H1 (cell line): ENCODE data around the gene TBC1D4. TPM values are rescaled to one million over a fixed set of nuclear protein-coding genes. Genes with fewer than 3 reads are reported as not detected.

Source experiments
- CTCF ChIA-PET: fragments of 300-600 bp; sonication (Branson Sonifier 250); formaldehyde crosslinking; loops from one replicate; lab custom pipeline; 2021; ENCODE audit not compliant: partially characterized antibody; lab: Charles Lee
- POLR2A ChIA-PET: fragments of 300-600 bp; sonication (Branson Sonifier 250); formaldehyde crosslinking; loops from one replicate; lab custom pipeline; 2021; ENCODE audit warnings: inconsistent platforms; ENCODE audit not compliant: partially characterized antibody; lab: Charles Lee
- DNase-seq, 2 experiments: peaks; one replicate each; pipeline versions ENCODE4 v3.0.0 to v3.0.0-alpha.2; 2010 to 2022; ENCODE audit warnings: low spot score in 2 of 2, low read depth in 1 of 2, mixed read lengths in 1 of 2
- FAIRE-seq: peaks from 2 replicates; lab custom pipeline; 2011; peaks lifted over from hg19 to GRCh38; lab: Jason Lieb, UNC
- H2AFZ ChIP-seq: 2 replicates; pipeline ENCODE4 v1.8.1; 2012; ENCODE audit warnings: low read length, inconsistent platforms
- H2AK5ac ChIP-seq: 2 replicates; pipeline ENCODE4 v1.6.1; 2013; ENCODE audit warnings: low read depth, low read length
- H2BK120ac ChIP-seq: replicated peaks from 2 replicates; pipeline ENCODE3; 2013; ENCODE audit warnings: low read depth, low read length, inconsistent platforms
- H2BK12ac ChIP-seq: 2 replicates; pipeline ENCODE4 v1.6.1; 2013; ENCODE audit warnings: low read depth, low read length
- H2BK15ac ChIP-seq: 2 replicates; pipeline ENCODE4 v1.6.1; 2013; ENCODE audit warnings: low read length
- H2BK20ac ChIP-seq: 2 replicates; pipeline ENCODE4 v1.6.1; 2013; ENCODE audit warnings: low read length
- H2BK5ac ChIP-seq: 2 replicates; pipeline ENCODE4 v1.6.1; 2013; ENCODE audit warnings: low read depth, low read length
- H3K14ac ChIP-seq: 2 replicates; pipeline ENCODE4 v1.6.1; 2013; ENCODE audit warnings: inconsistent platforms; ENCODE audit not compliant: insufficient read length
- H3K18ac ChIP-seq: 2 replicates; pipeline ENCODE4 v1.6.1; 2013; ENCODE audit warnings: low read length; ENCODE audit errors: extremely low read depth
- H3K23ac ChIP-seq: 2 replicates; pipeline ENCODE4 v1.6.1; 2013; ENCODE audit warnings: inconsistent platforms; ENCODE audit not compliant: insufficient read length
- H3K23me2 ChIP-seq: 2 replicates; pipeline ENCODE4 v1.6.1; 2013; ENCODE audit warnings: low read depth, low read length
- H3K27ac ChIP-seq: 2 replicates; pipeline ENCODE4 v1.6.1; 2011; ENCODE audit warnings: low read depth, low read length, inconsistent platforms
- H3K27me3 ChIP-seq, 4 experiments: replicated peaks in 1 of 4; 1 replicate in 1 of 4; 2 replicates in 3 of 4; pipeline versions ENCODE4 v1.6.1 to v1.8.1; 2011 to 2013; ENCODE audit warnings: low read length in 3 of 4, mild to moderate bottlenecking in 3 of 4, inconsistent platforms in 2 of 4, mixed read lengths in 2 of 4, moderate library complexity in 1 of 4; ENCODE audit not compliant: control insufficient read depth in 3 of 4, insufficient read depth in 3 of 4; ENCODE audit errors: extremely low read depth in 1 of 4
- H3K36me3 ChIP-seq, 4 experiments: 2 replicates each; pipeline versions ENCODE4 v1.6.1 to v1.8.1; 2011 to 2013; ENCODE audit warnings: mild to moderate bottlenecking in 4 of 4, low read length in 3 of 4, moderate library complexity in 2 of 4, control low read depth in 1 of 4, inconsistent platforms in 1 of 4; ENCODE audit not compliant: insufficient read depth in 4 of 4, control insufficient read depth in 2 of 4
- H3K4ac ChIP-seq: replicated peaks from 2 replicates; pipeline ENCODE3; 2013; ENCODE audit warnings: low read length, low read depth, mixed read lengths, inconsistent platforms; ENCODE audit not compliant: insufficient read length
- H3K4me1 ChIP-seq, 4 experiments: replicated peaks in 1 of 4; 1 replicate in 1 of 4; 2 replicates in 3 of 4; pipeline versions ENCODE4 v1.6.1 to v1.8.1; 2011 to 2013; ENCODE audit warnings: low read length in 3 of 4, inconsistent platforms in 2 of 4, mixed read lengths in 1 of 4; ENCODE audit not compliant: insufficient read depth in 4 of 4, control insufficient read depth in 3 of 4
- H3K4me2 ChIP-seq, 2 experiments: 2 replicates each; pipeline versions ENCODE4 v1.6.1 to v1.8.1; 2011 to 2013; ENCODE audit warnings: low read depth in 2 of 2, low read length in 2 of 2, control low read depth in 1 of 2, inconsistent platforms in 1 of 2, mild to moderate bottlenecking in 1 of 2; ENCODE audit not compliant: insufficient read depth in 1 of 2
- H3K4me3 ChIP-seq, 4 experiments: fragments of 200-600, 300-600 bp in 1 of 4; sonication (generic), shearing (Covaris generic), sonication (Bioruptor Twin) in 1 of 4; 2 replicates each; pipeline versions ENCODE4 v1.5.1 to v1.8.1; 2011 to 2016; ENCODE audit warnings: low read length in 4 of 4, low read depth in 3 of 4, control low read depth in 2 of 4, inconsistent platforms in 2 of 4, mild to moderate bottlenecking in 2 of 4, mixed read lengths in 1 of 4, moderate library complexity in 1 of 4; ENCODE audit not compliant: insufficient read depth in 2 of 4; ENCODE audit errors: extremely low read depth in 1 of 4
- H3K56ac ChIP-seq: replicated peaks from 2 replicates; pipeline ENCODE3; 2013; ENCODE audit warnings: low read depth, mild to moderate bottlenecking, mixed read lengths, low read length, inconsistent platforms; ENCODE audit not compliant: insufficient read length
- H3K79me1 ChIP-seq: 2 replicates; pipeline ENCODE4 v1.6.1; 2013; ENCODE audit warnings: low read depth, low read length, control low read depth
- H3K79me2 ChIP-seq, 2 experiments: 2 replicates each; pipeline versions ENCODE4 v1.6.1 to v1.8.1; 2012 to 2013; ENCODE audit warnings: low read length in 2 of 2, mild to moderate bottlenecking in 2 of 2, inconsistent platforms in 1 of 2; ENCODE audit not compliant: insufficient read depth in 2 of 2, control insufficient read depth in 1 of 2
- H3K9ac ChIP-seq, 4 experiments: replicated peaks in 1 of 4; 1 replicate in 1 of 4; 2 replicates in 3 of 4; pipeline versions ENCODE4 v1.6.1 to v1.8.1; 2011 to 2013; ENCODE audit warnings: low read depth in 3 of 4, low read length in 3 of 4, control low read depth in 2 of 4, mild to moderate bottlenecking in 2 of 4, moderate library complexity in 2 of 4, inconsistent platforms in 1 of 4; ENCODE audit errors: extremely low read depth in 1 of 4
- H3K9me3 ChIP-seq, 2 experiments: 2 replicates each; pipeline versions ENCODE4 v1.6.1 to v1.8.1; 2012 to 2013; ENCODE audit warnings: mild to moderate bottlenecking in 2 of 2, moderate library complexity in 2 of 2, control low read depth in 1 of 2, inconsistent platforms in 1 of 2, low read depth in 1 of 2, low read length in 1 of 2, mixed read lengths in 1 of 2; ENCODE audit not compliant: insufficient read depth in 2 of 2
- H4K20me1 ChIP-seq, 2 experiments: replicated peaks in 1 of 2; 2 replicates each; pipeline versions ENCODE3 to v1.8.1; 2011 to 2013; ENCODE audit warnings: inconsistent platforms in 2 of 2, low read length in 2 of 2, mild to moderate bottlenecking in 1 of 2; ENCODE audit not compliant: insufficient read depth in 2 of 2, control insufficient read depth in 1 of 2
- H4K5ac ChIP-seq: 2 replicates; pipeline ENCODE4 v1.6.1; 2013; ENCODE audit warnings: low read length, low read depth, mixed read lengths, inconsistent platforms; ENCODE audit not compliant: insufficient read length
- H4K8ac ChIP-seq: 2 replicates; pipeline ENCODE4 v1.8.0; 2013; ENCODE audit warnings: mild to moderate bottlenecking, moderate library complexity, low read length, inconsistent platforms; ENCODE audit not compliant: insufficient read depth; ENCODE audit errors: extremely low read depth
- H4K91ac ChIP-seq: replicated peaks from 2 replicates; pipeline ENCODE3; 2013; ENCODE audit warnings: low read length, mixed read lengths, inconsistent platforms; ENCODE audit not compliant: insufficient read length
- ASH2L ChIP-seq: fragments of 200-600, 300-600 bp; sonication (generic); IDR thresholded peaks from one replicate; pipeline ENCODE4 v1.7.1; 2017; ENCODE audit warnings: low read length
- BCL11A ChIP-seq, 2 experiments: IDR thresholded peaks; one replicate each; pipeline ENCODE4 v1.6.1; 2011; ENCODE audit warnings: low read depth in 2 of 2, low read length in 2 of 2, mild to moderate bottlenecking in 2 of 2
- EZH2 ChIP-seq: fragments of 200-600 bp; sonication (generic); IDR thresholded peaks from 2 replicates; pipeline ENCODE4 v1.7.1; 2012; ENCODE audit warnings: low read depth, mild to moderate bottlenecking, moderate library complexity, low read length, inconsistent platforms; ENCODE audit not compliant: severe bottlenecking
- JUND ChIP-seq: IDR thresholded peaks from 2 replicates; pipeline ENCODE4 v1.6.1; 2011; ENCODE audit warnings: mild to moderate bottlenecking, improper control_type of control experiment, low read length
- POLR2AphosphoS5 ChIP-seq: IDR thresholded peaks from 2 replicates; pipeline ENCODE4 v1.6.1; 2011; ENCODE audit warnings: low read depth, low read length
- POU5F1 ChIP-seq: IDR thresholded peaks from 2 replicates; pipeline ENCODE4 v1.6.1; 2011; ENCODE audit warnings: low read depth, mild to moderate bottlenecking, low read length, moderate library complexity
- RAD21 ChIP-seq, 2 experiments: IDR thresholded peaks in 1 of 2; conservative IDR thresholded peaks in 1 of 2; 2 replicates each; pipeline ENCODE4 v1.6.1; 2011; ENCODE audit warnings: low read depth in 2 of 2, low read length in 2 of 2, improper control_type of control experiment in 1 of 2, inconsistent platforms in 1 of 2, mild to moderate bottlenecking in 1 of 2, moderate library complexity in 1 of 2
- SAP30 ChIP-seq: fragments of 300-600 bp; sonication (generic); IDR thresholded peaks from 2 replicates; pipeline ENCODE4 v1.7.1; 2012; ENCODE audit warnings: low read length, moderate library complexity, mild to moderate bottlenecking, inconsistent platforms; ENCODE audit not compliant: insufficient read depth, insufficient replicate concordance
- SIN3A ChIP-seq, 2 experiments: IDR thresholded peaks in 1 of 2; conservative IDR thresholded peaks in 1 of 2; 2 replicates each; pipeline ENCODE4 v1.6.1; 2011 to 2012; ENCODE audit warnings: low read length in 2 of 2, improper control_type of control experiment in 1 of 2, low read depth in 1 of 2, mild to moderate bottlenecking in 1 of 2
- TAF7 ChIP-seq: optimal IDR thresholded peaks from 2 replicates; pipeline ENCODE3; 2011; ENCODE audit warnings: low read depth, mild to moderate bottlenecking, inconsistent platforms, low read length, moderate library complexity, borderline replicate concordance
- TCF12 ChIP-seq: IDR thresholded peaks from 2 replicates; pipeline ENCODE4 v1.6.1; 2011; ENCODE audit warnings: low read depth, mild to moderate bottlenecking, low read length
- WGBS, 2 experiments: shearing (Covaris generic) in 1 of 2; methylation state at CpG; one replicate each; pipeline versions ENCODE4 v1.1.6 to v1.1.7; 2013 to 2015; ENCODE audit warnings: low lambda C conversion rate in 2 of 2, mixed read lengths in 2 of 2, inconsistent platforms in 1 of 2, low coverage in 1 of 2, missing lambda C conversion rate in 1 of 2; ENCODE audit not compliant: insufficient replicate concordance in 2 of 2, insufficient coverage in 1 of 2, insufficient read length in 1 of 2; ENCODE audit errors: extremely low coverage in 1 of 2, missing lambda C conversion rate in 1 of 2; 5-methylcytosine and 5-hydroxymethylcytosine counted together
- polyA plus RNA-seq, 7 experiments: library from polyadenylated mRNA; depleted of rRNA in 3 of 7; stranded (reverse) in 5 of 7; unstranded in 2 of 7; fragments of >200 nt in 5 of 7; fragments of 200-250 nt in 2 of 7; gene quantifications; 1 replicate in 5 of 7; 2 replicates in 1 of 7; 4 replicates in 1 of 7; pipeline versions ENCODE4 v1.2.1 to v1.2.3, GENCODE V29; 2011 to 2013; ENCODE audit warnings: missing spikeins in 2 of 7, mixed read lengths in 2 of 7
- total RNA-seq: library from RNA; stranded (reverse); fragmentation: NEBNext Ultra II Directional; extraction: Animal tissue kit (Norgen Biotek cat#: 25700); gene quantifications from 2 replicates; pipeline ENCODE4 v1.2.1, GENCODE V29; 2021

The TBC1D4 gene
- total and polyA plus RNA-seq, 2 of the 8 experiments (the other 6 are each of a cell fraction or from before 2014, with no cell fraction given) = 16.7 to 39.0 TPM

DNA sequence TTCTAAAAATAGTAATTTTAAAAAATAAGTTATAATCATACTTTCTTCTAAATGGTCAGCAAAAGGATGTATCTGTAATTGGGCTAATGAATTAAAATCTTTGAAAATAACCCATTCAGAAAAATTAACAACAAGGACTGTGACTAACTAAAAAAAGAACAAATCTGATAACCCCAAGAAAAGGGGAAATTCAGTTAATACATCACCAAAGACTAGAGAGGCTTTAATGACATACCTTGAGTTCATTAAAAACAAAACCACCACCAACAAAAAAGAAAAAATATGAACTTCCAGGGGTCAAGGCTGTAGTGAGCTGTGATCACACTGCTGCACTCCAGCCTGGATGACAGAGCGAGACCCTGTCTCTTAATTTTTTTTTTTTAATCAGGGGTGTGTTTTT, 121.8 kb downstream of the TBC1D4 start:
- no peak for FAIRE-seq

More for the DNA sequence above, 121.8 kb downstream of the TBC1D4 start:
- H3K4me3 ChIP-seq = no peak overlapping the region
- no peaks in the 10 kb centered on the region for H3K79me1 ChIP-seq
- H3K4me1 ChIP-seq = peaks cover 0 to 8% (median 0%) of the 10 kb centered on the region in 4 experiments; a peak in 1 of 7 replicates
- no peak overlapping the region for H3K4ac ChIP-seq
- no peak overlapping the region for H3K23ac ChIP-seq
- H3K27me3 ChIP-seq = no peaks in the 10 kb centered on the region
- no peaks in the 10 kb centered on the region for H3K9me3 ChIP-seq
- no peak overlapping the region for H2BK120ac ChIP-seq
- no peak overlapping the region for H3K9ac ChIP-seq
- H2BK15ac ChIP-seq = no peak overlapping the region
- no peak overlapping the region for H4K5ac ChIP-seq
- no peak overlapping the region for H2BK5ac ChIP-seq
- H4K20me1 ChIP-seq = no peaks in the 10 kb centered on the region
- H4K91ac ChIP-seq = no peak overlapping the region
- H2BK12ac ChIP-seq = no peak overlapping the region
- H4K8ac ChIP-seq = no peak overlapping the region
- H3K56ac ChIP-seq = no peak overlapping the region
- H2AK5ac ChIP-seq = no peak overlapping the region
- 0 out of 8 replicates have a peak, but pooled peaks cover 0 to 2% (median 0%) of the 10 kb centered on the region in 4 experiments for H3K36me3 ChIP-seq
- TF ChIP-seq SAP30 (no peak), SIN3A (conservative IDR thresholded peaks at IDR 0.05 in 1 of 2, IDR thresholded peaks at IDR 0.05 in 1 of 2; ENCODE audit: low read depth in 1 of 2, low read length in 2 of 2) (no peak), EZH2 (no peak), POLR2AphosphoS5 (no peak), RAD21 (IDR thresholded peaks at IDR 0.05 in 1 of 2, conservative IDR thresholded peaks at IDR 0.05 in 1 of 2; ENCODE audit: low read depth in 2 of 2, low read length in 2 of 2) (no peak), TAF7 (no peak), TCF12 (no peak), ASH2L (no peak), BCL11A (IDR thresholded peaks at IDR 0.05; ENCODE audit: low read depth in 2 of 2, low read length in 2 of 2) (no peak), JUND (no peak), POU5F1 (no peak)
- no peak overlapping the region for H3K27ac ChIP-seq
- no peak overlapping the region for H3K14ac ChIP-seq
- no peak for DNase-seq
- ChIA-PET POLR2A (no interaction called here), CTCF (interaction anchor here (0.6 to 0.9 kb wide), 3 partner anchors 13 to 159 kb away, joined by 3 to 5 read pairs (median 3); no protein-coding TSS in a partner anchor)
- no peak overlapping the region for H2BK20ac ChIP-seq
- peaks cover 0 to 4% of the 10 kb centered on the region in 2 experiments; a peak in 1 of 4 replicates for H3K79me2 ChIP-seq
- no peak overlapping the region for H3K18ac ChIP-seq
- H2AFZ ChIP-seq = no peak overlapping the region
- H3K23me2 ChIP-seq = no peaks in the 10 kb centered on the region
- no peak overlapping the region for H3K4me2 ChIP-seq
- WGBS, 2 experiments = 92% methylated on average over 1 of the region's 1 CpG; no CpG with 5 or more reads in 1 of the 2 experiments
